Tibial nerve (tissue), 4 donors: ENCODE measurements around the gene GFPT2.

Source experiments
- CTCF ChIP-seq, 5 experiments: fragments of 200-600 bp in 3 of 5; fragments of 450-650 bp in 2 of 5; sonication (generic) in 3 of 5; IDR thresholded peaks; one replicate each; pipeline ENCODE4 v1.5.1; 2016 to 2019; ENCODE audit warnings: antibody characterized with exemption in 5 of 5, mild to moderate bottlenecking in 3 of 5, moderate library complexity in 2 of 5
- EP300 ChIP-seq, 2 donors: sonication (generic); formaldehyde crosslinking; IDR thresholded peaks; one replicate each; pipeline ENCODE4 v1.6.1; 2017; ENCODE audit warnings: antibody characterized with exemption in 2 of 2, mild to moderate bottlenecking in 1 of 2
- POLR2A ChIP-seq, 2 donors: fragments of 450-650 bp; IDR thresholded peaks; one replicate each; pipeline ENCODE4 v1.6.1; 2017; ENCODE audit warnings: antibody characterized with exemption in 2 of 2, mild to moderate bottlenecking in 2 of 2, moderate library complexity in 2 of 2

- TF ChIP-seq EP300 (IDR thresholded peaks at IDR 0.05) (no peak), CTCF (IDR thresholded peaks at IDR 0.05) (no peak), POLR2A (IDR thresholded peaks at IDR 0.05) (no peak)
Observed at GRCh38 chr5:180306796-180307195, 46.3 kb downstream of the GFPT2 start.
